Stimulated activated naive CD4-positive, alpha-beta T cell treated with Interleukin-2 at 50 U/mL for 16 hours (primary cell): ENCODE results near the gene ZKSCAN1.
"Not testable (repeated sequence)": the region's sequence is repeated elsewhere in the genome, so short reads cannot be mapped to it uniquely, and the experiment has no call there.

Experiments
- DNase-seq: peaks from one replicate; lab custom pipeline; 2025; lab: John Stamatoyannopoulos, UW

The ZKSCAN1 gene

GRCh38 chr7:100003711-100004661, 11.4 kb upstream of the ZKSCAN1 start:
- no peak for DNase-seq

GRCh38 chr7:100007887-100008286, 7.5 kb upstream of the ZKSCAN1 start:
- no peak for DNase-seq

DNA sequence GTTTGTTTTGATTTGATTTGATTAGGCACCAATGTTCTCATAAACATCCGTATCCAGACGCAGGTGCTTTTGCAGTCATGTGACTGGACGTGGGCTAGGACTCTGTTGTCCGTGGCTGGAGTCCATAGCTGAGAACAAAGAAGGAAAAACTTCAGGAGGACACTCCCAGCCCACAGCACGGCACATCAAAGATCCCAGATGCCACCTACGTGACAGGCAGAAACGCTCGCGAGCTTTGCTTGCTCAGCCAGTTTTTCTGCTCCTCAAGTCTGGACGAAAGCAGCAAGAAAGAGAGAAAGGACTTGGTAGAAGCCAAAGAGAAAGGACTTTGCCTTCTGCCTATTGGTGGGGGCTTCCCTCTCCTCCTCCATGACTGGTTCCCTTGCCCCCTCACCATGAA, 6.9 kb upstream of the ZKSCAN1 start:
- no peak for DNase-seq

- DNase-seq, result not testable (repeated sequence)
These were observed 5.4 kb upstream of the ZKSCAN1 start for GRCh38 chr7:100009952-100010351.

DNA sequence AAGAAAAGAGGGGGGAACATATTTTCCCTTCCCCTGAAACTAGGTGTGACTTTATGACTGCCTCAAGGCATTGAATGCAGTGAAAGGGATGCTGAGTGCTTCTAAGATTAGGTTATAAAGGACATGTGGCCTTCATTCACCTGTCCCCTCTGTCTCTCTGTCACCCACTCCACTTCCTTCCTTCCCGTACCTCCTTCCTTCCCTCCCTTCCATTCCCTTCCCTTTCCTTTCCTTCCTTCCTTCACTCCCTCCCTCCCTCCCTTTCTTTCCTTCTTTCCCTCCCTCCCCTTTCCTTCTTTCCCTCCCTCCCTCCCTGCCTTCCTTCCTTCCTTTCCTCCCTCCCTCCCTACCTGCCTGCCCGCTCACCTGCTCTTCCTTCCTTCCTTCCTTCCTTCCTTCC, 4.5 kb upstream of the ZKSCAN1 start:
- DNase-seq, result no peak

- DNase-seq, result no peak
These were observed 3.9 kb upstream of the ZKSCAN1 start for GRCh38 chr7:100011516-100011915.

DNA sequence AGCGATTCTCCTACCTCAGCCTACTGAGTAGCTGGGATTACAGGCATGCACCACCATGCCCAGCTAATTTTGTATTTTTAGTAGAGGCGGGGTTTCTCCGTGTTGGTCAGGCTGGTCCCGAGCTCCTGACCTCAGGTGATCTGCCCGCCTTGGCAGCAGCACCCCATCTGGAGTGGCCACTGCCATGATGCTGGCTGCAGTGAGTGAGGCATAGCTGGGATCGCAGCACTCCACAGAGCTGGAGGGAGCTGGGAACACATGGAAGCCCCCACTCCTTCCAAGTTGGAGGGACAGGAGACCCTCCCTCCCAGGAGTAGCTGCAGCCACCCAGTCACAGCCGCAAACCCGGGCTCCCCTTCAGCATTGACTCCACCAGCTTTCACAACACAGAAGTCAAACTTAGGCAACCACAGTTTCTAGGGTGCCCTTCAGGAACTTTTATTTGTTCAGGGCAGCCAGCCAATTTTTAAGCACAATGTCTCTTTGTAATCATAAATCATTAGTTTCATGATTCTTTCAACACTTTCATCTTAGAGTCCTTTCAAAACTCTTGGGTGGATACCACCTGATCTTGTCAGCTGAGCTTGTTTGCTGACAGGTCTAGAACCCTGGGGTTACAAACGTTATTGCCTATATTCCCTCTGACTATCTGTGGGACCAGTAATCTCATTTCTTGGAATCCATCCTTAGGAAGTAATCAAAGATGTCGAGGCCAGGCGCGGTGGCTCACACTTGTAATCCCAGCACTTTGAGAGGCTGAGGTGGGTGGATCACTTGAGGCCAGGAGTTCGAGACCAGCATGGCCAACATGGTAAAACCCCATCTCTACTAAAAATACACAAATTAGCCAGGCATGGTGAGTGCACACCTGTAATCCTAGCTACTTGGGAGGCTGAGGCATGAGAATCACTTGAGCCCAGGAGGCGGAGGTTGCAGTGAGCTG, 2.7 kb upstream of the ZKSCAN1 start:
- not testable (repeated sequence) for DNase-seq

- DNase-seq, result no peak
These were observed 2.1 kb upstream of the ZKSCAN1 start for GRCh38 chr7:100013328-100013676.

DNA sequence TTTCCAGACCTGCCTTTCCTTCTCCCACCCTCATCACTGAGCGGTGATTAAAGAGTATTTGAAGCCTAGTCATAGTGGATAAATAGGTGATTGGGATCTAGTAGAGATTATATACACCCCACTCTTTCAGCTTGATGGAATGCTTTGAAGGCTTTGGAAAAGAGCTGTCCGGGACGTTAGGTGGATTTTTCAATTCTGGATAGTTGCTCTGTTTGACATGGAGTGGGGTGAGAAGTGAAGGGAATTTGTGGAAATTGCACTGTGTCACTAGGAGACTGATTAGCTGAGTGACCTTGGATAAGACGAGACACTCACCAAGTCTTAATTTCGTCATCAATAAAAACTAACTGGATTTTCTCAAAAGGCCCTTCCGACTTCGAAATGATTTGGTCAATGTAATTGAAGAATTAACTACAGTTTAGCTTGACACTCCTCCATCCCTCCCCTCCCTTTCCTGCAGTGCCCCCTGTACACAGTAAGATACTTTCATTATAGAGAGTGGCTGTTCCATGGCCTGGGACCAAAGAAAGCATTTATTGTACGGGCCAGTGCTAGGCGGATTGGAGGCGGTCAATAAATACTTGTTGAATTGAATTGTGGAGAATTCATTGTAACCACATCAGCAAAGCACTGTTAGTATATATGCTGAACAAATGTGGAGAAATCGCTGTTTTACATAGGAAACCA, 962 bp downstream of the ZKSCAN1 start:
- no peak for DNase-seq

DNA sequence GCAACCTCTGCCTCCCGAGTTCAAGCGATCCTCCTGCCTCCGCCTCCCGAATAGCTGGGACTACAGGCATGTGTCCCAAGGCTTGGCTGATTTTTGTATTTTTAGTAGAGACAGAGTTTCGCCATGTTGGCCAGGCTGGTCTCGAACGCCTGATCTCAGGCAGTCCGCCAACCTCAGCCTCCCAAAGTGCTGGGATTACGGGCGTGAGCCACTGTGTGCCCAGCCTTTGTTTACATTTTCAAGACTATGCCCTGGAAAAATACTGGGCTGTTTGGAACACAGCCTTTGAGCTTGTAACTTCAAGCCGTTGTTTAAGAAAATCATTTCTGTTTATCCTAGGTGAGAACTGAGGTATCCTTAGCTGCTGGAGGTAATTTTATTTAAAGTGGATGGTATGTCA, 1.9 kb downstream of the ZKSCAN1 start:
- DNase-seq, result no peak

DNA sequence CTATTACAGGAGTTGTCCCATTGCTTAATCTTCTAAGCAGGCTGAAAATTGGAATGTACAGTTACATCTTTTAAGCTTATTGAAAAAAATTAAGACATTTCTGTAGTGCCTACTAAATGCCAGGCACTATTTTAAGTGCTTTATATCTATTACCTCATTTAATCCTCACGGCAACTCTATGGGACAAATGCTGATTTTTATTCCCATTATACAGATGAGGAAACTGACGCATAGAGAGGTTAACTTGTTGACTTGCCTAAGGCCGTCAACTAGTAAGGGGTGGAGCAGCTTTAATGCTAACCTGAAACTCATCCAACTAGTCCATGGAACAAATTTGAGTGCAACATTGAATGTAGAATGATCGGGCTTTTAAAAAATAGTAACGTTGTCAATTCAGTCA, 2.5 kb downstream of the ZKSCAN1 start:
- DNase-seq, result no peak

GRCh38 chr7:100019908-100020307, 4.5 kb downstream of the ZKSCAN1 start:
- DNase-seq, result no peak

GRCh38 chr7:100021297-100021696, 5.9 kb downstream of the ZKSCAN1 start:
- no peak for DNase-seq

DNA sequence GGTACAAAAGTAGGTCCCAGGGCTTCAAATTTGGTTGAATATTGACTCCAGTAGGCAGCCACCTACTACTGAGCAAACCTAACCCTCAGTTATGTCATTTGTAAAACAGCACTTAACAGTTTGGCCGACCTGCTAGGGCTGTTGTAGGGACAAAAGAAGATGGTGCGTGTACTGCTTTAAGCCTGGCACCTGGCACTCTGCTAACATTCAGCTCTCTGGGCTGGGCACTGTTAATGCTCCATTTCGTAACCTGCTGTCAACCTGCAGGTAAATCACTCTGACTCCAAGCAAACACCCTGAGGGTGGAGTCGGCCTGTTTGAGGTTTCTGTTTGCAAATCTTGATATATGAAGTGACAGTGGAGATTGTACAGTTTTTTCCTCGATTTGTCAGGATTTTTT, 7.2 kb downstream of the ZKSCAN1 start:
- no peak for DNase-seq

DNA sequence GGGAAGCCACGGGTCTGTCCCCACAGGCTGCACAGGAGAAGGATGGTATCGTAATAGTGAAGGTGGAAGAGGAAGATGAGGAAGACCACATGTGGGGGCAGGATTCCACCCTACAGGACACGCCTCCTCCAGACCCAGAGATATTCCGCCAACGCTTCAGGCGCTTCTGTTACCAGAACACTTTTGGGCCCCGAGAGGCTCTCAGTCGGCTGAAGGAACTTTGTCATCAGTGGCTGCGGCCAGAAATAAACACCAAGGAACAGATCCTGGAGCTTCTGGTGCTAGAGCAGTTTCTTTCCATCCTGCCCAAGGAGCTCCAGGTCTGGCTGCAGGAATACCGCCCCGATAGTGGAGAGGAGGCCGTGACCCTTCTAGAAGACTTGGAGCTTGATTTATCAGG, 8.1 kb downstream of the ZKSCAN1 start:
- DNase-seq, result no peak

- no peak for DNase-seq
These were observed 8.7 kb downstream of the ZKSCAN1 start for GRCh38 chr7:100024020-100024619.

- no peak for DNase-seq
These were observed 11.8 kb downstream of the ZKSCAN1 start for GRCh38 chr7:100027197-100027596.

- DNase-seq, result no peak
These were observed 14.2 kb downstream of the ZKSCAN1 start for GRCh38 chr7:100029596-100029995.

DNA sequence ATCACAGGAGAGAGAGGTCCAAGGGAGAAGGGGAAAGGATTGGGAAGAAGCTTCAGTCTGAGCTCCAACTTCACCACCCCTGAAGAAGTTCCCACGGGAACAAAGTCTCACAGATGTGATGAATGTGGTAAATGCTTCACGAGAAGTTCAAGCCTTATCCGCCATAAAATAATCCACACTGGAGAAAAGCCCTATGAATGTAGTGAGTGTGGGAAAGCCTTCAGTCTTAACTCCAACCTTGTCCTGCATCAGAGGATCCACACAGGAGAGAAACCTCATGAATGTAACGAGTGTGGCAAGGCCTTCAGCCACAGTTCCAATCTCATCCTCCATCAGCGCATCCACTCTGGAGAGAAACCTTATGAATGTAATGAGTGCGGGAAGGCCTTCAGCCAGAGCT, 18.1 kb downstream of the ZKSCAN1 start:
- DNase-seq, result no peak

- DNase-seq, result no peak
These were observed 19.6 kb downstream of the ZKSCAN1 start for GRCh38 chr7:100034871-100035510.

DNA sequence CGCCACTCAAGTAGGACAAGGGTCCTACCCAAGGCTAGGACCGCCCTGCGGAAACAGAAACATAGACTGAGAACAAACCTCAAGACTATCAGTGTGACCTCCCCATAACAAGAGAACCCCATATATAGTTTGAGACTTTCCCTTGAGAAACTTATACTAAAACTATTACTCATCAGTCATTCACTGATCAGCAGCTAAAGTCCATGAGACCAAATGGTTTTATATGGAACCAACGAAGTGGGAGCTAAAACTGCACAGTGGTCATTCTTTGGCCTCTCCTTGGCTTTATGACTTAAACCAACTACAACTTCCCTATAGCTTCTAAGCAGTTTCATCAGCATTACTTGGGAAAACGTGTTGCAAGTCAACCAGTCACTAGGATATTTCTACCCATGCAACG, 20.5 kb downstream of the ZKSCAN1 start:
- DNase-seq, result no peak
